Erythroblast (primary cell): Measurements from ENCODE around the gene ETAA1.

Source experiments
- GATA1 ChIP-seq: IDR thresholded peaks from 2 replicates; pipeline ENCODE4 v1.6.1; 2011; ENCODE audit warnings: low read depth, mild to moderate bottlenecking, control low read depth, low read length, moderate library complexity
- POLR2A ChIP-seq: IDR thresholded peaks from 2 replicates; pipeline ENCODE4 v1.6.1; 2011; ENCODE audit warnings: mild to moderate bottlenecking, low read length

DNA sequence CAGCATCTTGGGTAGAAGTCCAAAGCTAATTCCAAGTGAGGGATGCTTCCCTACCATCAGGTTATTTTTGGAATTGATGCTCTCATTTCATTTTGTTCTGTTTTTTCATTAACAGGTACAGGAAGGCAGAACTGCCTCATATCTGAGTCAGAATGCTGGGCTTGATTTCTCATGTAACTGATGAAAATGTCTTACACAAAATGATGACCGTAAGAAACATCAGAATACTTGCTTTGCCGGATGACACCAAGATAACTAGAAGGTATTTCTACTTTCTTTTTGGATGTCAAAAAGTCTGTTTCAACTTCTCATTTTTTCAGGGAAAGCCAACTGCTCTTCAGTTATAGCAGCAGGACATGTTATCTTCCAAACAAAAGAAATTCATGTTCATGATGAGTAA, 62.6 kb downstream of the ETAA1 start:
- TF ChIP-seq POLR2A (no peak), GATA1 (no peak)
